ENCODE measurements around the gene SEMA5A. TPM values are rescaled to one million over a fixed set of nuclear protein-coding genes. Genes with fewer than 3 reads are reported as not detected.

The SEMA5A gene
- total and polyA plus RNA-seq, 2 of the 8 experiments (the other 6 are each of a cell fraction or from before 2014, with no cell fraction given), result 5.3 to 8.9 TPM

DNA sequence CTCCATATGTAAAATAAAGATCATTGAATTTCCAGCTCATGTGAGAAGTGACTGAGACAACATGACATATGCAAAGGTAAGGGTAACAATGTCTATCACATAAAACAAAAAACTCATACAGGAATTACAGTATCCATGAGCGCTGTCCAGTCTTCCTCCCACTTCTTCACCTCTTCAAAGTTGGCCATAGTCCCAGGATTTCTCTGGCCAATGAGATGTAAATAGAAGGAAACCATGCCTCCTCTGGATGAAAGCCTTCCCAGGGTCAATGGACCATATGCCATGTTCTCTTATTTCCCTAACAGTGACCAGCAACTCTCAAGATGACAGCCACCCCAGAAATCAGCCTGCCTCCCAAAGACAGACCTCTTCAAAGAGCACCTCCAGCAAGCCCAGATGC lies 75.5 kb downstream of the SEMA5A start (continued):
- no peak for TF ChIP-seq CHD7 (IDR thresholded peaks at IDR 0.05; ENCODE audit: insufficient replicate concordance, low read length)
- no peak for TF ChIP-seq POU5F1 (IDR thresholded peaks at IDR 0.05; ENCODE audit: low read depth, low read length)
- TF ChIP-seq HDAC2 (IDR thresholded peaks at IDR 0.05; ENCODE audit: borderline replicate concordance in 1 of 2, low read depth in 2 of 2, low read length in 2 of 2), result no peak

Measured in H1 (cell line).